ENCODE data around the gene MED27.

- TF ChIP-seq, protein P1, sequence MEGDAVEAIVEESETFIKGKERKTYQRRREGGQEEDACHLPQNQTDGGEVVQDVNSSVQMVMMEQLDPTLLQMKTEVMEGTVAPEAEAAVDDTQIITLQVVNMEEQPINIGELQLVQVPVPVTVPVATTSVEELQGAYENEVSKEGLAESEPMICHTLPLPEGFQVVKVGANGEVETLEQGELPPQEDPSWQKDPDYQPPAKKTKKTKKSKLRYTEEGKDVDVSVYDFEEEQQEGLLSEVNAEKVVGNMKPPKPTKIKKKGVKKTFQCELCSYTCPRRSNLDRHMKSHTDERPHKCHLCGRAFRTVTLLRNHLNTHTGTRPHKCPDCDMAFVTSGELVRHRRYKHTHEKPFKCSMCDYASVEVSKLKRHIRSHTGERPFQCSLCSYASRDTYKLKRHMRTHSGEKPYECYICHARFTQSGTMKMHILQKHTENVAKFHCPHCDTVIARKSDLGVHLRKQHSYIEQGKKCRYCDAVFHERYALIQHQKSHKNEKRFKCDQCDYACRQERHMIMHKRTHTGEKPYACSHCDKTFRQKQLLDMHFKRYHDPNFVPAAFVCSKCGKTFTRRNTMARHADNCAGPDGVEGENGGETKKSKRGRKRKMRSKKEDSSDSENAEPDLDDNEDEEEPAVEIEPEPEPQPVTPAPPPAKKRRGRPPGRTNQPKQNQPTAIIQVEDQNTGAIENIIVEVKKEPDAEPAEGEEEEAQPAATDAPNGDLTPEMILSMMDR (conservative IDR thresholded peaks at IDR 0.05; ENCODE audit: low read depth, low read length): no peak
- no peak for TF ChIP-seq EZH2phosphoT487 (IDR thresholded peaks at IDR 0.05; ENCODE audit: borderline replicate concordance, low read length)
Measured at GRCh38 chr9:132059361-132059760, 20.3 kb downstream of the MED27 start.
